ENCODE data around the gene EIF2S3.

EIF2S3 gene

DNA sequence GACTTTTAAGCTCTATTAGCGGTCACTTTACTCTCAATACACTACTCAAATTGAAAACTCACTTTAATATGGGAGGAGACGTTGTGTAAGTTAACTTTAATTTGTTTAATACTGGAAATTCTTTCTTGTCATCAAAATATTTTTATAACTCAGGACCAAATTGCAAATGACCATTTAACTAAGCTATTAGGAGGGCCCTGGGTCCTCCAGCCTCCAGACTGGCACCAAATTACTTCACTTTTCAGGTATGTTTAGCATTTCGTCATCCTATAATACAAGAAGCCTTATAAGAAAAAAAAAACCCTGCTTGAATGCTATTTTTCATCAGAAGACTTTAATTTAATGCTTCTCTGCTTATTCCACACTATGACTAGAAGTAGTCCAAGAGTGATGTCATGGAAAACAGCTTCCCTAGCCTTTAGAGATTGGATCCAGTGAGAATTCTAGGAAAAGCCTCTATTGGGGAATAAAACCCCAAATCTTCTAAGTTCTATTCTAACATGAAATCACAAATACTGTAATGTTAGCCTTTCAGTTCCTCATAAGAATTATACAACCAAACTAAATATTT, 34.4 kb upstream of the EIF2S3 start:
- no peak for TF ChIP-seq TOX (CRISPR knock-in tag; IDR thresholded peaks at IDR 0.05; ENCODE audit: borderline replicate concordance)
- no peak for ATAC-seq

DNA sequence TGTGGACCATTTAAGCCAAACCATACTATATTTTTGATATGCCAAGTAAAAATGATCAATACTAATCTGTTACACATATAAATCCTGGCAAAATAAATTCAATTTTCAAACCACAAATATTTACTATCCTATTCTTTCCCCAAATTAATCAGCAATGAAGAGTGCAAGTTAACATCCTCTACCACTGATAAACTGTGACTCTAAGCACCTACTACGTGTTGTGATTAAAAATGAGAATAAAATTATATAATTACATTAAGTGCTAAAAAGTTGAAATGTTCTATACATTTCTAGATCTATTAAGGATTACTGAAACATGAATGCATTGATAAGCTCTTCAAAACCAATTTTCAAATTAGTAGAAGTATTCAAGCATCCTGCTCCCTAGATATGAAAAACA, 31.2 kb upstream of the EIF2S3 start:
- no peak for ATAC-seq
- TF ChIP-seq, protein P1, sequence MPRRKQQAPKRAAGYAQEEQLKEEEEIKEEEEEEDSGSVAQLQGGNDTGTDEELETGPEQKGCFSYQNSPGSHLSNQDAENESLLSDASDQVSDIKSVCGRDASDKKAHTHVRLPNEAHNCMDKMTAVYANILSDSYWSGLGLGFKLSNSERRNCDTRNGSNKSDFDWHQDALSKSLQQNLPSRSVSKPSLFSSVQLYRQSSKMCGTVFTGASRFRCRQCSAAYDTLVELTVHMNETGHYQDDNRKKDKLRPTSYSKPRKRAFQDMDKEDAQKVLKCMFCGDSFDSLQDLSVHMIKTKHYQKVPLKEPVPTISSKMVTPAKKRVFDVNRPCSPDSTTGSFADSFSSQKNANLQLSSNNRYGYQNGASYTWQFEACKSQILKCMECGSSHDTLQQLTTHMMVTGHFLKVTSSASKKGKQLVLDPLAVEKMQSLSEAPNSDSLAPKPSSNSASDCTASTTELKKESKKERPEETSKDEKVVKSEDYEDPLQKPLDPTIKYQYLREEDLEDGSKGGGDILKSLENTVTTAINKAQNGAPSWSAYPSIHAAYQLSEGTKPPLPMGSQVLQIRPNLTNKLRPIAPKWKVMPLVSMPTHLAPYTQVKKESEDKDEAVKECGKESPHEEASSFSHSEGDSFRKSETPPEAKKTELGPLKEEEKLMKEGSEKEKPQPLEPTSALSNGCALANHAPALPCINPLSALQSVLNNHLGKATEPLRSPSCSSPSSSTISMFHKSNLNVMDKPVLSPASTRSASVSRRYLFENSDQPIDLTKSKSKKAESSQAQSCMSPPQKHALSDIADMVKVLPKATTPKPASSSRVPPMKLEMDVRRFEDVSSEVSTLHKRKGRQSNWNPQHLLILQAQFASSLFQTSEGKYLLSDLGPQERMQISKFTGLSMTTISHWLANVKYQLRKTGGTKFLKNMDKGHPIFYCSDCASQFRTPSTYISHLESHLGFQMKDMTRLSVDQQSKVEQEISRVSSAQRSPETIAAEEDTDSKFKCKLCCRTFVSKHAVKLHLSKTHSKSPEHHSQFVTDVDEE (CRISPR knock-in tag; IDR thresholded peaks at IDR 0.05): no peak
- TF ChIP-seq, protein P2, sequence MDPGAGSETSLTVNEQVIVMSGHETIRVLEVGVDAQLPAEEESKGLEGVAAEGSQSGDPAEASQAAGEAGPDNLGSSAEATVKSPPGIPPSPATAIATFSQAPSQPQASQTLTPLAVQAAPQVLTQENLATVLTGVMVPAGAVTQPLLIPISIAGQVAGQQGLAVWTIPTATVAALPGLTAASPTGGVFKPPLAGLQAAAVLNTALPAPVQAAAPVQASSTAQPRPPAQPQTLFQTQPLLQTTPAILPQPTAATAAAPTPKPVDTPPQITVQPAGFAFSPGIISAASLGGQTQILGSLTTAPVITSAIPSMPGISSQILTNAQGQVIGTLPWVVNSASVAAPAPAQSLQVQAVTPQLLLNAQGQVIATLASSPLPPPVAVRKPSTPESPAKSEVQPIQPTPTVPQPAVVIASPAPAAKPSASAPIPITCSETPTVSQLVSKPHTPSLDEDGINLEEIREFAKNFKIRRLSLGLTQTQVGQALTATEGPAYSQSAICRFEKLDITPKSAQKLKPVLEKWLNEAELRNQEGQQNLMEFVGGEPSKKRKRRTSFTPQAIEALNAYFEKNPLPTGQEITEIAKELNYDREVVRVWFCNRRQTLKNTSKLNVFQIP (CRISPR knock-in tag; IDR thresholded peaks at IDR 0.05; ENCODE audit: borderline replicate concordance, low read depth): no peak
- TF ChIP-seq GLIS3 (CRISPR knock-in tag; IDR thresholded peaks at IDR 0.05): no peak
- no peak for TF ChIP-seq SNAI2 (CRISPR knock-in tag; IDR thresholded peaks at IDR 0.05)
- TF ChIP-seq TOX (CRISPR knock-in tag; IDR thresholded peaks at IDR 0.05; ENCODE audit: borderline replicate concordance): no peak

DNA sequence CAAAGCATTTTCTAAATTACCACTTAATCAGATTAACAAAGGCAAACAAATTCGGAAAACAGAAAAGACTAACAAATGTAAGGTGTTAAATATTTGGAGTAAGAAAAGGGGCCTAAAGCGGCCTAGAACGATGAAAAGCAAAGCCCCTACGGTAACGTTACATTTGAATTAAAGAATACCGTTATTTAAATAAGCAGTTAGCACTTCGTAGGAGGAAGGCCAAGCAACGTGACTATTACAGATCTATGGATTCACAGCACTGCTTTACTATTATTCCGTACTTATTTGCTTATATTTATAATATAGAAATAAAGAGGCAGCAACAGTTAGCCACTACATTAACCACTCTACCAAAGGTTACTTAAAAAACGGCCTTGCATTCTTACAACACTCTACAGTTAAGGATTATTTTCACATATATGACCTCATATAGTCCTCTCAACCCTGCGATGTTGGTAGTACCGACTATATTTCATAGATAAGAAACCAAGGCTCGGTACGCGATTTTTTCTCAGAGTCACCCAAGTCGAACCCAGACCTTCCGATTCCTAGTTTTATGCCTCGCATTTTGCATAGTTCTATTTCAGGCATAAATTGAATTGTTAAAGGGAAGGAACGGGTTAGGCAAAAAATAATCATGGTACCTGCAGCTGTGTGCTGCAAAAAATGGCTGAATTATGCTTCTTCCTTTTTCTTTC, 30.6 kb upstream of the EIF2S3 start:
- peak; percentile 42 for ATAC-seq
- TF ChIP-seq PPARA (CRISPR knock-in tag; IDR thresholded peaks at IDR 0.05; ENCODE audit: borderline replicate concordance) (no peak), CSDC2 (CRISPR knock-in tag; IDR thresholded peaks at IDR 0.05) (no peak), ESRRG (CRISPR knock-in tag; IDR thresholded peaks at IDR 0.05) (no peak), ZC3H10 (CRISPR knock-in tag; IDR thresholded peaks at IDR 0.05) (no peak), ARNTL (CRISPR knock-in tag; IDR thresholded peaks at IDR 0.05; ENCODE audit: borderline replicate concordance, low read depth) (no peak), TCF4 (CRISPR knock-in tag; IDR thresholded peaks at IDR 0.05; ENCODE audit: borderline replicate concordance) (no peak), ZFP3 (CRISPR knock-in tag; IDR thresholded peaks at IDR 0.05) (no peak), GLIS3 (CRISPR knock-in tag; IDR thresholded peaks at IDR 0.05) (no peak), ZNF8 (CRISPR knock-in tag; IDR thresholded peaks at IDR 0.05) (no peak), ZNF565 (CRISPR knock-in tag; conservative IDR thresholded peaks at IDR 0.05; ENCODE audit: low read depth) (no peak), RARB (CRISPR knock-in tag; IDR thresholded peaks at IDR 0.05) (no peak)
- TF ChIP-seq, protein P3, sequence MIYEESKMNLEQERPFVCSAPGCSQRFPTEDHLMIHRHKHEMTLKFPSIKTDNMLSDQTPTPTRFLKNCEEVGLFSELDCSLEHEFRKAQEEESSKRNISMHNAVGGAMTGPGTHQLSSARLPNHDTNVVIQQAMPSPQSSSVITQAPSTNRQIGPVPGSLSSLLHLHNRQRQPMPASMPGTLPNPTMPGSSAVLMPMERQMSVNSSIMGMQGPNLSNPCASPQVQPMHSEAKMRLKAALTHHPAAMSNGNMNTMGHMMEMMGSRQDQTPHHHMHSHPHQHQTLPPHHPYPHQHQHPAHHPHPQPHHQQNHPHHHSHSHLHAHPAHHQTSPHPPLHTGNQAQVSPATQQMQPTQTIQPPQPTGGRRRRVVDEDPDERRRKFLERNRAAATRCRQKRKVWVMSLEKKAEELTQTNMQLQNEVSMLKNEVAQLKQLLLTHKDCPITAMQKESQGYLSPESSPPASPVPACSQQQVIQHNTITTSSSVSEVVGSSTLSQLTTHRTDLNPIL (CRISPR knock-in tag; IDR thresholded peaks at IDR 0.05; ENCODE audit: low read depth): no peak
- TF ChIP-seq, protein P4, sequence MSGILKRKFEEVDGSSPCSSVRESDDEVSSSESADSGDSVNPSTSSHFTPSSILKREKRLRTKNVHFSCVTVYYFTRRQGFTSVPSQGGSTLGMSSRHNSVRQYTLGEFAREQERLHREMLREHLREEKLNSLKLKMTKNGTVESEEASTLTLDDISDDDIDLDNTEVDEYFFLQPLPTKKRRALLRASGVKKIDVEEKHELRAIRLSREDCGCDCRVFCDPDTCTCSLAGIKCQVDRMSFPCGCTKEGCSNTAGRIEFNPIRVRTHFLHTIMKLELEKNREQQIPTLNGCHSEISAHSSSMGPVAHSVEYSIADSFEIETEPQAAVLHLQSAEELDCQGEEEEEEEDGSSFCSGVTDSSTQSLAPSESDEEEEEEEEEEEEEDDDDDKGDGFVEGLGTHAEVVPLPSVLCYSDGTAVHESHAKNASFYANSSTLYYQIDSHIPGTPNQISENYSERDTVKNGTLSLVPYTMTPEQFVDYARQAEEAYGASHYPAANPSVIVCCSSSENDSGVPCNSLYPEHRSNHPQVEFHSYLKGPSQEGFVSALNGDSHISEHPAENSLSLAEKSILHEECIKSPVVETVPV (CRISPR knock-in tag; IDR thresholded peaks at IDR 0.05): no peak
- TF ChIP-seq, protein P1 (CRISPR knock-in tag; IDR thresholded peaks at IDR 0.05): no peak

Measured in SK-N-SH treated with all-trans-retinoic acid at 6 μM for 48 hours (cell line).